ENCODE data around the gene EFNA3. TPM values are rescaled to one million over a fixed set of nuclear protein-coding genes. Genes with fewer than 3 reads are reported as not detected.

Gene EFNA3
- polyA plus RNA-seq, 1 experiment: 0.56 TPM

GRCh38 chr1:155104605-155105534 is 26.2 kb downstream of the EFNA3 start:
- H3K4me3 ChIP-seq (ENCODE audit: low read depth, low read length): no peak overlapping the region
- no peaks in the 10 kb centered on the region for H3K9me3 ChIP-seq (ENCODE audit: control insufficient read depth, insufficient read depth, low read length)
- ChIA-PET CTCF (interaction anchor here (1.2 to 3.4 kb wide), 3 partner anchors 13 to 68 kb away, joined by 4 to 7 read pairs (median 5); partner anchors contain the start of gene KRTCAP2), POLR2A (no interaction called here)
- TF ChIP-seq, protein P1, sequence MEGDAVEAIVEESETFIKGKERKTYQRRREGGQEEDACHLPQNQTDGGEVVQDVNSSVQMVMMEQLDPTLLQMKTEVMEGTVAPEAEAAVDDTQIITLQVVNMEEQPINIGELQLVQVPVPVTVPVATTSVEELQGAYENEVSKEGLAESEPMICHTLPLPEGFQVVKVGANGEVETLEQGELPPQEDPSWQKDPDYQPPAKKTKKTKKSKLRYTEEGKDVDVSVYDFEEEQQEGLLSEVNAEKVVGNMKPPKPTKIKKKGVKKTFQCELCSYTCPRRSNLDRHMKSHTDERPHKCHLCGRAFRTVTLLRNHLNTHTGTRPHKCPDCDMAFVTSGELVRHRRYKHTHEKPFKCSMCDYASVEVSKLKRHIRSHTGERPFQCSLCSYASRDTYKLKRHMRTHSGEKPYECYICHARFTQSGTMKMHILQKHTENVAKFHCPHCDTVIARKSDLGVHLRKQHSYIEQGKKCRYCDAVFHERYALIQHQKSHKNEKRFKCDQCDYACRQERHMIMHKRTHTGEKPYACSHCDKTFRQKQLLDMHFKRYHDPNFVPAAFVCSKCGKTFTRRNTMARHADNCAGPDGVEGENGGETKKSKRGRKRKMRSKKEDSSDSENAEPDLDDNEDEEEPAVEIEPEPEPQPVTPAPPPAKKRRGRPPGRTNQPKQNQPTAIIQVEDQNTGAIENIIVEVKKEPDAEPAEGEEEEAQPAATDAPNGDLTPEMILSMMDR (IDR thresholded peaks at IDR 0.05; ENCODE audit: low read depth, low read length): no peak
- DNase-seq (ENCODE audit: low read depth, low spot score): no peak
- H3K27ac ChIP-seq (ENCODE audit: low read depth, low read length): no peak overlapping the region
- H3K27me3 ChIP-seq (ENCODE audit: control insufficient read depth, insufficient read depth, low read length): peaks cover 24% of the 10 kb centered on the region

GRCh38 chr1:155105604-155106011 is 27.0 kb downstream of the EFNA3 start:
- no peak overlapping the region for H3K4me3 ChIP-seq (ENCODE audit: low read depth, low read length)
- no peak overlapping the region for H3K27ac ChIP-seq (ENCODE audit: low read depth, low read length)
- DNase-seq (ENCODE audit: low read depth, low spot score): no peak
- ChIA-PET CTCF (interaction anchor here (1.2 to 3.4 kb wide), 3 partner anchors 14 to 62 kb away, joined by 5 to 8 read pairs (median 7); no protein-coding TSS in a partner anchor), POLR2A (no interaction called here)
- TF ChIP-seq, protein P1 (IDR thresholded peaks at IDR 0.05; ENCODE audit: low read depth, low read length): no peak
- H3K27me3 ChIP-seq (ENCODE audit: control insufficient read depth, insufficient read depth, low read length): peaks cover 28% of the 10 kb centered on the region
- no peaks in the 10 kb centered on the region for H3K9me3 ChIP-seq (ENCODE audit: control insufficient read depth, insufficient read depth, low read length)

GRCh38 chr1:155106862-155107261 is 28.2 kb downstream of the EFNA3 start:
- ChIA-PET POLR2A (interaction anchor here (0.5 kb wide), 1 partner anchor 9 kb away, joined by 12 read pairs; no protein-coding TSS in a partner anchor), CTCF (interaction anchor here (0.5 to 3.4 kb wide), 5 partner anchors 15 to 66 kb away, joined by 3 to 8 read pairs (median 7); partner anchors contain the start of gene KRTCAP2)
- TF ChIP-seq, protein P1 (IDR thresholded peaks at IDR 0.05; ENCODE audit: low read depth, low read length): no peak
- Histone ChIP-seq H3K9me3 (ENCODE audit: control insufficient read depth, insufficient read depth, low read length) (no peaks in the 10 kb centered on the region), H3K27me3 (ENCODE audit: control insufficient read depth, insufficient read depth, low read length) (peaks cover 33% of the 10 kb centered on the region), H3K4me3 (ENCODE audit: low read depth, low read length) (no peak overlapping the region), H3K27ac (ENCODE audit: low read depth, low read length) (no peak overlapping the region)
- DNase-seq (ENCODE audit: low read depth, low spot score): no peak

DNA sequence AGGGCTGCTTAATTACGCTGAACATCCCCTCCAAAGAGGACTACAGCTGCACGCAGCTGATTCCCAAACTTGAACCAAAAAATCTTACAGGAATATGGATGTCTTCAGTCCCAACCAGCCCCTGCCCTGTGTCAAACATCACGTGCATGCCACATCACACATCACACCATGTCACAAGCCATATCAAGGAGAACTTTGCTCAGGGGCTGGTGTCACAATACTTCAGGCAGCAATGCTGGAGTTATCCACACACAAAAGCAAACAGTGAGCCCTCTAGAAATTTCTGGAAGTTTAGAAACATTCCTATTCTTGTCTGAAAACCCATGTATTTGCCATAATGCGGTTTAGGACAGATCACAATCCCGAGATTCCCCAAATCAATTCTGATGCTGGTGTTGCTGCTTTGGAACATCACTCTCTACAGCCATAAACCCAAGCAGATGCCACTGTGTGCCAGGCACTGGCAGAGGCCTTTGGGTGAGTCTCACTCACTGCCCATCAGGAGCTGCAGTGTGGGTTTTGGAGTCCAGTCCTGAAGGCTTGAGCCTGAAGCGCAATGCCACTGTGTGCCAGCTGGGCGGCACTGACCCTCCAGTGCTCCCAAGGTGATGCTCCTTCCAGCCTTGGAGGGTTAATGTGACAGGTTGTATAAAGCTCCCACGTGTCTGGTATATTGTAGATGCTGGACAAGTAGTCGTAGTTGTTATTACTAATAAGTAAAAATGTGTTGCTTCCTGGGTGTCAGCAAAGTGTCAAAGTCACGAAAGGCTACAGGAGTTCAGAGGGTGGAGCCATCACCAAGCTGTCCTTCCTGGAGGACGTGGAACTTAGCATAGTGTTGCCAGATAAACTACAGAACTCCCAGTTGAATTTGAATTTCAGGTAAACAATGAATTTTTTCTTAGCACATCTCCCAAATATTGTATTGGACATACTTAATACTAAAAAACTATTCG is 28.9 kb downstream of the EFNA3 start:
- no peaks in the 10 kb centered on the region for H3K9me3 ChIP-seq (ENCODE audit: control insufficient read depth, insufficient read depth, low read length)
- TF ChIP-seq, protein P1 (IDR thresholded peaks at IDR 0.05; ENCODE audit: low read depth, low read length): no peak
- no peak overlapping the region for H3K4me3 ChIP-seq (ENCODE audit: low read depth, low read length)
- H3K27ac ChIP-seq (ENCODE audit: low read depth, low read length): no peak overlapping the region
- H3K27me3 ChIP-seq (ENCODE audit: control insufficient read depth, insufficient read depth, low read length): peaks cover 35% of the 10 kb centered on the region
- ChIA-PET CTCF (interaction anchor here (0.5 to 3.4 kb wide), 4 partner anchors 16 to 60 kb away, joined by 7 to 8 read pairs (median 8); no protein-coding TSS in a partner anchor), POLR2A (no interaction called here)
- no peak for DNase-seq (ENCODE audit: low read depth, low spot score)
